ENCODE results near the gene REPS2.

GRCh38 chrX:17031827-17032226 is 85.4 kb downstream of the REPS2 start:
- no peak for TF ChIP-seq CTCF (conservative IDR thresholded peaks at IDR 0.05; ENCODE audit: low read length)
- TF ChIP-seq EZH2phosphoT487 (IDR thresholded peaks at IDR 0.05; ENCODE audit: borderline replicate concordance, low read depth, low read length): no peak
